Hepatocyte (in vitro differentiated cells): ENCODE results near the gene ASPDH.

Experiments
- EZH2 ChIP-seq: fragments of 200-600 bp; sonication (generic); IDR thresholded peaks from 2 replicates; pipeline ENCODE4 v1.6.1; 2016; ENCODE audit warnings: antibody characterized with exemption, mild to moderate bottlenecking, borderline replicate concordance
- EZH2phosphoT487 ChIP-seq: fragments of 200-600 bp; sonication (generic); IDR thresholded peaks from one replicate; pipeline ENCODE4 v1.6.1; 2018; ENCODE audit warnings: antibody characterized with exemption, mild to moderate bottlenecking, low read depth, moderate library complexity; ENCODE audit not compliant: unreplicated experiment, severe bottlenecking
- TF ChIP-seq, protein P1 (sequence below): fragments of 200-600 bp; sonication (generic); IDR thresholded peaks from 2 replicates; pipeline ENCODE4 v1.5.1; 2016; ENCODE audit warnings: antibody characterized with exemption, mild to moderate bottlenecking; ENCODE audit not compliant: poor library complexity

- TF ChIP-seq, protein P1, sequence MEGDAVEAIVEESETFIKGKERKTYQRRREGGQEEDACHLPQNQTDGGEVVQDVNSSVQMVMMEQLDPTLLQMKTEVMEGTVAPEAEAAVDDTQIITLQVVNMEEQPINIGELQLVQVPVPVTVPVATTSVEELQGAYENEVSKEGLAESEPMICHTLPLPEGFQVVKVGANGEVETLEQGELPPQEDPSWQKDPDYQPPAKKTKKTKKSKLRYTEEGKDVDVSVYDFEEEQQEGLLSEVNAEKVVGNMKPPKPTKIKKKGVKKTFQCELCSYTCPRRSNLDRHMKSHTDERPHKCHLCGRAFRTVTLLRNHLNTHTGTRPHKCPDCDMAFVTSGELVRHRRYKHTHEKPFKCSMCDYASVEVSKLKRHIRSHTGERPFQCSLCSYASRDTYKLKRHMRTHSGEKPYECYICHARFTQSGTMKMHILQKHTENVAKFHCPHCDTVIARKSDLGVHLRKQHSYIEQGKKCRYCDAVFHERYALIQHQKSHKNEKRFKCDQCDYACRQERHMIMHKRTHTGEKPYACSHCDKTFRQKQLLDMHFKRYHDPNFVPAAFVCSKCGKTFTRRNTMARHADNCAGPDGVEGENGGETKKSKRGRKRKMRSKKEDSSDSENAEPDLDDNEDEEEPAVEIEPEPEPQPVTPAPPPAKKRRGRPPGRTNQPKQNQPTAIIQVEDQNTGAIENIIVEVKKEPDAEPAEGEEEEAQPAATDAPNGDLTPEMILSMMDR, result no peak
- TF ChIP-seq EZH2, result no peak
- no peak for TF ChIP-seq EZH2phosphoT487
These were observed 16.7 kb downstream of the ASPDH start for GRCh38 chr19:50497022-50497405.
